Measurements from ENCODE around the gene CCDC116.

CCDC116 gene

DNA sequence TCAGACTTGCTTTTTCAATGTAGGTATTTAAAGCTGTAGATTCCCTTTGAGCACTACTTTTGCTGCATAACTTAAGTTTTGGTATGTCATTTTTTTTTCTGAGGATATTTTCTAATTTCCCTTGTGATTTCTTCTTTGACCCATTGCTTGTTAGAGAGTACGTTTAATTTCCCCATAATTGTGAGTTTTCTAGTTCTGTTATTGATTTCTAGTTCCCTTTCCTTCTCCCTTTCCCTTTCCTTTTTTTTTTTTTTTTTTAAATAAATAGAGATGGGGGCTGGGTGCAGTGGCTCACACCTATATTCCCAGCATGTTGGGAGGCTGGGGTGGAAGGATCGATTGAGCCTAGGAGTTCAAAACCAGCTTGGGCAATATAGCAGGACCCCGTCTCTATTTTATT, 34.3 kb upstream of the CCDC116 start:
- Histone ChIP-seq H4K20me1 (ENCODE audit: insufficient read depth, low read length) (peaks cover 86% of the 10 kb centered on the region), H3K4me1 (ENCODE audit: low read length) (no peaks in the 10 kb centered on the region), H3K27me3 (ENCODE audit: low read depth, low read length) (no peaks in the 10 kb centered on the region), H3K9me3 (ENCODE audit: insufficient read depth, low read length) (no peaks in the 10 kb centered on the region), H3K4me2 (ENCODE audit: low read length) (no peak overlapping the region), H3K36me3 (replicated peaks; ENCODE audit: low read depth, low read length) (peaks cover 55% of the 10 kb centered on the region), H3K79me2 (ENCODE audit: low read length) (peaks cover 100% of the 10 kb centered on the region), H3K4me3 (ENCODE audit: low read length) (no peak overlapping the region), H3K9ac (ENCODE audit: low read length) (no peak overlapping the region), H3K27ac (ENCODE audit: low read length) (no peak overlapping the region), H2AFZ (ENCODE audit: low read depth, low read length) (no peak overlapping the region)
- TF ChIP-seq EZH2phosphoT487 (IDR thresholded peaks at IDR 0.05; ENCODE audit: low read depth) = no peak
- TF ChIP-seq, protein P1, sequence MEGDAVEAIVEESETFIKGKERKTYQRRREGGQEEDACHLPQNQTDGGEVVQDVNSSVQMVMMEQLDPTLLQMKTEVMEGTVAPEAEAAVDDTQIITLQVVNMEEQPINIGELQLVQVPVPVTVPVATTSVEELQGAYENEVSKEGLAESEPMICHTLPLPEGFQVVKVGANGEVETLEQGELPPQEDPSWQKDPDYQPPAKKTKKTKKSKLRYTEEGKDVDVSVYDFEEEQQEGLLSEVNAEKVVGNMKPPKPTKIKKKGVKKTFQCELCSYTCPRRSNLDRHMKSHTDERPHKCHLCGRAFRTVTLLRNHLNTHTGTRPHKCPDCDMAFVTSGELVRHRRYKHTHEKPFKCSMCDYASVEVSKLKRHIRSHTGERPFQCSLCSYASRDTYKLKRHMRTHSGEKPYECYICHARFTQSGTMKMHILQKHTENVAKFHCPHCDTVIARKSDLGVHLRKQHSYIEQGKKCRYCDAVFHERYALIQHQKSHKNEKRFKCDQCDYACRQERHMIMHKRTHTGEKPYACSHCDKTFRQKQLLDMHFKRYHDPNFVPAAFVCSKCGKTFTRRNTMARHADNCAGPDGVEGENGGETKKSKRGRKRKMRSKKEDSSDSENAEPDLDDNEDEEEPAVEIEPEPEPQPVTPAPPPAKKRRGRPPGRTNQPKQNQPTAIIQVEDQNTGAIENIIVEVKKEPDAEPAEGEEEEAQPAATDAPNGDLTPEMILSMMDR (IDR thresholded peaks at IDR 0.05; ENCODE audit: low read depth, low read length) = no peak

DNA sequence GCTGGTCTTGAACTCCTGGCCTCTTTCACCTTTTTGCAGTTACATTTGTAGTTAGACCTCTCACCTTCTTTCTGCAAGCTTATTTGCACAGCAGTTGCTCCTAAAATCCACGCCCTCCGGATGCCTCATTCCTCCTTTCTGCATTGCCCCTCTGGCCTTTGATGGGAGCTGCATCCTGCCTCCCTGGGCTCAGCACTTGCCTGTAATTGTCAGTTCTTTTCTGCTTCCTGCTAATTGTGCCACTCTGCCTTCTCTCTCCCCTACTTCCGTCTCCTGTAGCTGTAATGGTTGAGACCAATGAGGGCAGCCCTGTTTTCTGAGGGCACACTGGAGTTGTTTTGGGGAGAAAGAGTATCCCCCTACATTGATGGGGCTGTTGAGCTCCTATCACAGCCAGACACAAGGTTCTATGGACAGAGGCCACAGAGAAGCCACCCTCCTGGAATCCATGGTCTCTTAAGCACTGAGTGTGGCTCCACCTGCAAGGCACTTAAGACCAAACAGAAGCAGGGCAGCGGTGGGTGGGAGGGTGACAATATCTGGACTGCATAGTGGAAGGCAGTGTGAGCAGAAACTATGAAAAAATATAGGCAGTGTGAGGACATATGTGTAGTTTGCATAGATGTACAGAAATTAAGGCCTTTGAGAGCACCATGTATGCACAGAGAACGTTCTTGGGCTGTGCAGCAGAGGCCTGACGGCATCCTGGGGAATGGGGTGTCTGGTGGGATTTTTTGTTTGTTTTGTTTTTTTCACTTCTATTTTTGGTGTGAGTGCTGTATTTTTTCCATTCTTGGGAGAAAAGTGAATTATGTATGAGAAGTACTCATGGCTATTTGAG, 33.3 kb upstream of the CCDC116 start:
- Histone ChIP-seq H4K20me1 (ENCODE audit: insufficient read depth, low read length) (peaks cover 83% of the 10 kb centered on the region), H3K36me3 (replicated peaks; ENCODE audit: low read depth, low read length) (peaks cover 46% of the 10 kb centered on the region), H3K4me3 (ENCODE audit: low read length) (no peak overlapping the region), H3K9ac (ENCODE audit: low read length) (no peak overlapping the region), H3K27ac (ENCODE audit: low read length) (0 out of 2 replicates have a peak overlapping the region, but pooled peaks have one; percentile 12), H3K27me3 (ENCODE audit: low read depth, low read length) (no peaks in the 10 kb centered on the region), H3K4me1 (ENCODE audit: low read length) (peaks cover 4% of the 10 kb centered on the region; the same call in 1 of the 2 replicates), H2AFZ (ENCODE audit: low read depth, low read length) (no peak overlapping the region), H3K9me3 (ENCODE audit: insufficient read depth, low read length) (no peaks in the 10 kb centered on the region), H3K79me2 (ENCODE audit: low read length) (peaks cover 98% of the 10 kb centered on the region), H3K4me2 (ENCODE audit: low read length) (no peak overlapping the region)
- no peak for TF ChIP-seq EZH2phosphoT487 (IDR thresholded peaks at IDR 0.05; ENCODE audit: low read depth)
- TF ChIP-seq, protein P1 (IDR thresholded peaks at IDR 0.05; ENCODE audit: low read depth, low read length) = no peak

DNA sequence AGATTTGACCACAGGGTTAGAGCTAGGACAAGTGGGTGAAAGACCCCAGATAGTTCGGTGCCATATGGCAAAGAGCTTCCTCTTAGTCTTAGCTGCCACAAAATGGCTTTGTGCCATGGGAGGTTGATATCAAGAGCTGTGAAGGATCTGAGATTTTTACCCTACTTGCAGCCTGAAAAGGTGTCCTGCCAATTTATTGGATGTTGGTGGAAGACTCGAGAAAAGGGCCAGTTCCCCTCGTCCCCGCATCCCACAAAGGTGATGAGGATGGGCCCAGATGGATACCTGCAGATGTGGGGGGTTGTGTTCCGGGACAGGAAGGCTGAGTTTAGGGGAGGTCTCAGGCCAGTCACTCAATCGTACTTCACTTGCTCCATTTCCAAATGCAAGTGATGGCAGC, 30.0 kb upstream of the CCDC116 start:
- H2AFZ ChIP-seq (ENCODE audit: low read depth, low read length) = no peak overlapping the region
- H3K27me3 ChIP-seq (ENCODE audit: low read depth, low read length) = no peaks in the 10 kb centered on the region
- peaks cover 33% of the 10 kb centered on the region for H3K36me3 ChIP-seq (replicated peaks; ENCODE audit: low read depth, low read length)
- H3K27ac ChIP-seq (ENCODE audit: low read length) = no peak overlapping the region
- no peak overlapping the region for H3K9ac ChIP-seq (ENCODE audit: low read length)
- H3K4me1 ChIP-seq (ENCODE audit: low read length) = peaks cover 19% of the 10 kb centered on the region
- no peak overlapping the region for H3K4me2 ChIP-seq (ENCODE audit: low read length)
- peaks cover 84% of the 10 kb centered on the region for H4K20me1 ChIP-seq (ENCODE audit: insufficient read depth, low read length)
- H3K79me2 ChIP-seq (ENCODE audit: low read length) = peaks cover 98% of the 10 kb centered on the region
- TF ChIP-seq, protein P1 (IDR thresholded peaks at IDR 0.05; ENCODE audit: low read depth, low read length) = no peak
- TF ChIP-seq EZH2phosphoT487 (IDR thresholded peaks at IDR 0.05; ENCODE audit: low read depth) = no peak
- no peaks in the 10 kb centered on the region for H3K9me3 ChIP-seq (ENCODE audit: insufficient read depth, low read length)
- H3K4me3 ChIP-seq (ENCODE audit: low read length) = no peak overlapping the region

DNA sequence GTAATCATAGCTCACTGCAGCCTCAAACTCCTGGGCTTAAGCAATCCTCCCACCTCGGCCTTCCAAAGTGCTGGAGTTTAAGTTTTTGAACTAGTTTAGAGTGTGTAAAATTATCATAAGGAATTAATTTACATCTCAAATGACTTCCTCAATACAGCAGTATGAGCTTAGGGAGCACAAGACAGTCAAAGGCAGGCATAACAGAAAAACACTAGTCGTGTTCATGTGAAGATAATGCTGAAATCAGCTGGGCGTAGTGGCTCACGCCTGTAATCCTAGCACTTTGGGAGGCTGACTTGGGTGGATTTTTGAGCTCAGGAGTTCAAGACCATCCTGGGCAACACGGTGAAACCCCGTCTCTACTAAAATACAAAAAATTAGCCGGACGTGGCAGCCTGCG, 28.6 kb upstream of the CCDC116 start:
- H2AFZ ChIP-seq (ENCODE audit: low read depth, low read length) = no peak overlapping the region
- TF ChIP-seq EZH2phosphoT487 (IDR thresholded peaks at IDR 0.05; ENCODE audit: low read depth) = no peak
- TF ChIP-seq, protein P1 (IDR thresholded peaks at IDR 0.05; ENCODE audit: low read depth, low read length) = no peak

More for the DNA sequence above, 28.6 kb upstream of the CCDC116 start:
- Histone ChIP-seq H3K9ac (ENCODE audit: low read length) (no peak overlapping the region), H3K27me3 (ENCODE audit: low read depth, low read length) (no peaks in the 10 kb centered on the region), H4K20me1 (ENCODE audit: insufficient read depth, low read length) (peaks cover 81% of the 10 kb centered on the region), H3K4me1 (ENCODE audit: low read length) (peaks cover 19% of the 10 kb centered on the region), H3K79me2 (ENCODE audit: low read length) (peaks cover 98% of the 10 kb centered on the region), H3K4me2 (ENCODE audit: low read length) (no peak overlapping the region), H3K4me3 (ENCODE audit: low read length) (no peak overlapping the region), H3K27ac (ENCODE audit: low read length) (no peak overlapping the region), H3K36me3 (replicated peaks; ENCODE audit: low read depth, low read length) (peaks cover 31% of the 10 kb centered on the region), H3K9me3 (ENCODE audit: insufficient read depth, low read length) (no peaks in the 10 kb centered on the region)
